HFFc6 (cell line): ENCODE results near the gene CADM4. TPM values are rescaled to one million over a fixed set of nuclear protein-coding genes. Genes with fewer than 3 reads are reported as not detected.

ENCODE experiments used
- DNase-seq: peaks from one replicate; pipeline ENCODE4 v3.0.0-alpha.2; 2018
- H3K27ac Mint-ChIP-seq: 2 replicates; pipeline ENCODE4 v1.8.0; 2020; ENCODE audit warnings: mild to moderate bottlenecking, mixed read lengths
- H3K27me3 Mint-ChIP-seq: 2 replicates; pipeline ENCODE4 v1.8.0; 2021; ENCODE audit warnings: mild to moderate bottlenecking, moderate library complexity, mixed read lengths; ENCODE audit not compliant: insufficient read depth
- H3K36me3 Mint-ChIP-seq: 2 replicates; pipeline ENCODE4 v1.8.0; 2021; ENCODE audit warnings: low read depth, mixed read lengths
- H3K4me1 Mint-ChIP-seq: 2 replicates; pipeline ENCODE4 v1.8.0; 2020; ENCODE audit warnings: low read depth, mixed read lengths
- H3K4me3 Mint-ChIP-seq: 2 replicates; pipeline ENCODE4 v1.8.0; 2020; ENCODE audit warnings: mild to moderate bottlenecking, moderate library complexity, mixed read lengths
- H3K9me3 Mint-ChIP-seq: 2 replicates; pipeline ENCODE4 v1.8.0; 2020; ENCODE audit warnings: mild to moderate bottlenecking, mixed read lengths
- CTCF ChIP-seq: fragments of 200-600 bp; sonication (generic); IDR thresholded peaks from 2 replicates; pipeline ENCODE4 v1.5.0; 2021; ENCODE audit warnings: antibody characterized with exemption, mild to moderate bottlenecking
- total RNA-seq, 6 experiments: library from RNA; stranded (reverse); fragmentation: NEBNext Ultra II Directional; extraction: Animal tissue kit (Norgen Biotek cat#: 25700); gene quantifications; 2 replicates in 1 of 6; 3 replicates in 5 of 6; pipeline ENCODE4 v1.2.3, GENCODE V29; 2021

The CADM4 gene
- total RNA-seq, 6 experiments from 2014 or later = 0.43 to 1.3 (median 0.82) TPM

- H3K36me3 Mint-ChIP-seq = peaks cover 27% of the 10 kb centered on the region
- no peaks in the 10 kb centered on the region for H3K9me3 Mint-ChIP-seq
- no peak for DNase-seq
- H3K27ac Mint-ChIP-seq = no peak overlapping the region
- no peak for TF ChIP-seq CTCF
- 0 out of 2 replicates have a peak, but pooled peaks cover 7% of the 10 kb centered on the region for H3K4me1 Mint-ChIP-seq
- no peak overlapping the region for H3K4me3 Mint-ChIP-seq
- H3K27me3 Mint-ChIP-seq = no peaks in the 10 kb centered on the region; the same call in none of the 2 replicates
Measured at GRCh38 chr19:43586346-43586745, 53.3 kb downstream of the CADM4 start.

GRCh38 chr19:43584484-43584883 lies 55.2 kb downstream of the CADM4 start:
- peak overlapping the region; percentile 19; the same call in 1 of the 2 replicates for H3K27ac Mint-ChIP-seq
- no peaks in the 10 kb centered on the region; the same call in 1 of the 2 replicates for H3K27me3 Mint-ChIP-seq
- H3K36me3 Mint-ChIP-seq = peaks cover 20% of the 10 kb centered on the region
- no peak for DNase-seq
- no peaks in the 10 kb centered on the region for H3K9me3 Mint-ChIP-seq
- H3K4me1 Mint-ChIP-seq = 0 out of 2 replicates have a peak, but pooled peaks cover 7% of the 10 kb centered on the region
- H3K4me3 Mint-ChIP-seq = no peak overlapping the region
- no peak for TF ChIP-seq CTCF

- H3K4me3 Mint-ChIP-seq = no peak overlapping the region
- no peaks in the 10 kb centered on the region; the same call in 1 of the 2 replicates for H3K27me3 Mint-ChIP-seq
- DNase-seq = no peak
- no peak for TF ChIP-seq CTCF
- peaks cover 14% of the 10 kb centered on the region for H3K36me3 Mint-ChIP-seq
- H3K4me1 Mint-ChIP-seq = 0 out of 2 replicates have a peak, but pooled peaks cover 7% of the 10 kb centered on the region
- H3K9me3 Mint-ChIP-seq = no peaks in the 10 kb centered on the region
- H3K27ac Mint-ChIP-seq = no peak overlapping the region
Measured at GRCh38 chr19:43582495-43582894, 57.2 kb downstream of the CADM4 start.

GRCh38 chr19:43581467-43581866 lies 58.2 kb downstream of the CADM4 start:
- no peak for TF ChIP-seq CTCF
- H3K4me1 Mint-ChIP-seq = 0 out of 2 replicates have a peak, but pooled peaks cover 7% of the 10 kb centered on the region
- no peaks in the 10 kb centered on the region for H3K9me3 Mint-ChIP-seq
- H3K27ac Mint-ChIP-seq = no peak overlapping the region; the same call in 1 of the 2 replicates
- DNase-seq = no peak
- H3K36me3 Mint-ChIP-seq = peaks cover 9% of the 10 kb centered on the region
- H3K4me3 Mint-ChIP-seq = no peak overlapping the region
- H3K27me3 Mint-ChIP-seq = peaks cover 4% of the 10 kb centered on the region; the same call in 1 of the 2 replicates

- H3K27me3 Mint-ChIP-seq = peaks cover 7% of the 10 kb centered on the region
- H3K9me3 Mint-ChIP-seq = no peaks in the 10 kb centered on the region
- H3K36me3 Mint-ChIP-seq = no peaks in the 10 kb centered on the region
- H3K4me3 Mint-ChIP-seq = no peak overlapping the region
- H3K4me1 Mint-ChIP-seq = peaks cover 8% of the 10 kb centered on the region; the same call in 1 of the 2 replicates
- TF ChIP-seq CTCF = no peak
- no peak overlapping the region for H3K27ac Mint-ChIP-seq
- DNase-seq = no peak
Measured at GRCh38 chr19:43578787-43579186, 60.9 kb downstream of the CADM4 start.
